ENCODE data around the gene NRAP.

DNA sequence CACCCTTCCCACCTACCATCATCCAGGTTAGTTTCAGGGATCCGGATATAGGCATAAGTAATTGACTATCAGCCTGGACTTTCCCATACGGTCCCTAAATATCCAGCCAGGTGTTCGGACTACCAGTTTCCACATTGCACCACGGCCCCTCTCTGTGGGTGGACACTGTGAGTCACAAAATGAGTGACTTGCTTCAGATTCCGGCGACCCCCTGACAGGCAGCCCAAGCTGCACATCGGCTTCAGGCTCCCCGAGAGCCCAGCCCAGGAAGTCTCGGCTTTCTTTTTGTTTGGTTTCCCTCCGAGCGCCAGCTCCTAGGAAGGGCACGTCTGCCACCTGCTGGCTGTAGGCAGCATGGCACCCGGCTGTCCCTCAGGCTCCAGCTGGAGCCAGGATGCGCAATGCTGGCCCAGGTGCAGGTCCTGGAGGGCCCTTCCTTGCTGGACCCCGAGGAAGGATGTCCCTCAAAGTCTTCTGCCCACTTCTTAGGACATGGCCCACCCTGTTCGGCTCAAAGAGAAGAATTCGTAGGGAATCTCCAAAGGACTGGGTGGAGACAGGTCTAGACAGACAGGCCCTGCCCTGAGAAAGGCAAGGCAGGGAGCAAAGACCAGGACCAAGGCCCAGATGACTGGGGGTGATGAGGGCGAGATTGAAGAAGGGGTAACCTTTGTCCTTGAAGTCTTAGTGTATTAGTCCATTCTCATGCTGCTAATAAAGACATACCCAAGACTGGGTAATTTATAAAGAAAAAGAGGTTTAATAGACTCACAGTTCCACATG is 100.3 kb downstream of the NRAP start:
- TF ChIP-seq CTCF (conservative IDR thresholded peaks at IDR 0.05; ENCODE audit: low read depth, low read length), result peak; percentile 86
- no peak for TF ChIP-seq POLR2A (IDR thresholded peaks at IDR 0.05; ENCODE audit: low read depth, low read length)
- peak; percentile 78 for TF ChIP-seq RAD21 (IDR thresholded peaks at IDR 0.05; ENCODE audit: low read length)
- TF ChIP-seq CEBPB (IDR thresholded peaks at IDR 0.05; ENCODE audit: low read depth, low read length), result no peak
- TF ChIP-seq MXI1 (IDR thresholded peaks at IDR 0.05; ENCODE audit: borderline replicate concordance, low read depth, low read length), result no peak
- TF ChIP-seq BHLHE40 (IDR thresholded peaks at IDR 0.05; ENCODE audit: low read depth, low read length), result no peak
- TF ChIP-seq, protein P1, sequence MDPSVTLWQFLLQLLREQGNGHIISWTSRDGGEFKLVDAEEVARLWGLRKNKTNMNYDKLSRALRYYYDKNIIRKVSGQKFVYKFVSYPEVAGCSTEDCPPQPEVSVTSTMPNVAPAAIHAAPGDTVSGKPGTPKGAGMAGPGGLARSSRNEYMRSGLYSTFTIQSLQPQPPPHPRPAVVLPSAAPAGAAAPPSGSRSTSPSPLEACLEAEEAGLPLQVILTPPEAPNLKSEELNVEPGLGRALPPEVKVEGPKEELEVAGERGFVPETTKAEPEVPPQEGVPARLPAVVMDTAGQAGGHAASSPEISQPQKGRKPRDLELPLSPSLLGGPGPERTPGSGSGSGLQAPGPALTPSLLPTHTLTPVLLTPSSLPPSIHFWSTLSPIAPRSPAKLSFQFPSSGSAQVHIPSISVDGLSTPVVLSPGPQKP (IDR thresholded peaks at IDR 0.05; ENCODE audit: borderline replicate concordance, low read depth, low read length), result no peak
- TF ChIP-seq MAFK (IDR thresholded peaks at IDR 0.05; ENCODE audit: low read depth, low read length), result no peak
- TF ChIP-seq CHD1 (IDR thresholded peaks at IDR 0.05; ENCODE audit: low read depth, low read length), result no peak
